Activated T-cell treated with anti-CD3 and anti-CD28 coated beads, Interleukin-2, amount 50 U/mL, for 48 hours (primary cell): ENCODE results near the gene PELI2.
"Not testable (repeated sequence)": the region's sequence is repeated elsewhere in the genome, so short reads cannot be mapped to it uniquely, and the experiment has no call there.

Source experiments
- DNase-seq, 2 experiments: peaks; one replicate each; pipeline ENCODE4 v3.0.0-alpha.2; 2020

PELI2 gene

DNA sequence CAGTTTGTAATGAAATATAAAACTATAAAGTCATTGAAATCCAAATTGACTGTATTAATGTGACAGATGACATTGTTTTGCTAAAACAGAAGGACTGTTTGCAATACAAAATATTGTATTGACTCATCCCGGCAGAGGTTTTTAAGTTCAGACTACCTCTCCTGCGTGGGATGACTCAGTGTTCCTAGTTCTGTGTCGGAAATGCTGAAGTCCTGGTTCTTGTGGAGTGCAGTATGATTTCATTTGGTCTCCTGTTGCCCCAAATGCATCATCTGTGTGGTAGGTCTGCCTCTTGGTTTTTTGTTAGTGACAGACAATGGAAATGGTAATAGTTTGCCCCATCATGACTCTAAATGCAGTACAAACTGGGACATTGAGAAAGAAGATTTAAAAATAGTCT lies 27.8 kb downstream of the PELI2 start:
- DNase-seq = no peak

GRCh38 chr14:56147449-56147848 lies 29.2 kb downstream of the PELI2 start:
- DNase-seq = no peak

DNA sequence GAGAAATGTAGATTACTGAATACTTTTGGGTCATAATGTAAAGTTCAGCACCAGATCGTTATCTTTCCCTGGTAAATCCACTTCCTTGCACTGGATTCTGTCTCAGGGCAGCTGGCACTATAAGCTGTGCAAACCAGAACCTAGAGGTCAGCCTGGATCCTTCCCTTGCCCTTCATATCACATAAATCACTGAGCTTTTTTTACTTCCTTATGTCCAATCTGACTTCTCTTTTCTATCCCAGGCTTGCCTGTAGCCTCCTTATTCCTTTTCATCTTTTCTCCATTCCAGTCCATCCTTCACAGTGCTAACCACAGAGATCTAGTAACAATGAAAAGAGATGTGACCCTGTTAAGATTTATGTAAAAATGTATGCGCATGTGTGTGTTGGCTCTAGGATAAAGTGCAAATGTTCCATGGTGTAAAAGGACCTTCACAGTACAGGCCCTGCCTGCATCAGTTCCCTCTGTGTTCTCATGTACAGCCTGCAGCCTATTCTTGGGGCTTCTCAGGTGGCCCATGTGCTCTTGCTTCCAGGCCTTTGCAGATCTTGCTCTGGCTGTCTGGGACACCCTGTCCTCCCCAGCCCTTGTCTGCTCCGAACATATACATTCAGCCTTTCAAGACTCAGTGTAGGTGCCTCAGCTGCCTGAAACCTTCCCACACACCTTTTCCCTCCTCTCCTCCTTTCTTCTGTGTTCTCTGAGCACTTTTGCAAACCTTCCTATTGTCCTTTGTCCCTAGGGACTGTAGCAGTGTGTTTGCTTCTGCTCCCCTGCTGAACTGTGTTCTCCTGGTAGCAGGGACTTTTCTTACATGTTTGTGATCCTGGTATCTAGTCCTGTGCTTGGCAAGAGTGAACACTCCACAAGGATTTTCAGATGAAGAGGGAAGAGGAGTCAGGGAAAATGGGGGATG lies 30.0 kb downstream of the PELI2 start:
- DNase-seq = no peak

DNA sequence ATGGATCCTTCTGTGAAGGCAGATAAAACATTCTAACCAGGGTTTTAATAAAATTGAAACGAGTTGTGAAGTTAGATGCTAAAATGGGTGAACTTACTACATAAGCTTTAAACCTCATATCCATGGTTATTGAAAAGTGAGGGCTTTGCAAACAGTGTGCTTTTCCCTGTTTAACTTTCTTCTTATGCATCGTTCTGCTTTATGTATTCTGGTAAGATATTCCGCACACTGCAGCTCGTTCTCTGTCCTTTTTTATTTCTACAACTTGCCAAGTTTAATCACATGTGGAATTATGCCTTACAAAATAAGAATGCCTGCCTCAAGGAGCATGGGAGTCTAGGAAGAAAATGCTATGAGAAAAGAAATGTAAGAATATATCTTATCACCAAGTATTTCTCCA lies 30.9 kb downstream of the PELI2 start:
- DNase-seq = no peak

DNA sequence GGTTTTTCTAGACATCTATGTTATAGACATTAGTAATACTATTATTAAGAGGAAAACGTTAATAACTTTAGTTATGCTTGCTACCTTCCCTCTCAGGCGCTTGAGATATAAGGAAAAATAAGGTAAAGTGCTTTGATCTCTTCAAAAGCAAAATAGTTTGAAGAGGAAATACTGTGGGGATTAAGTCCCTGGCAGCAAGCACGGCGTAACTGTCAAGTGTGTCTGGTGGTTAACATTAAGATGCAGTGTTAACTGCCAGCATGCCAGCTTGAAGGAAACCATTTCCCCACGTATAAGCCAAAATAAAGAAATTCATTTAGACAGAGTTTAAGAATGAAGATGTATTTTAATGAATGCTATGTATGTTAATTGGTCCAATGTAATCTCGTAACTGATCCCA lies 31.8 kb downstream of the PELI2 start:
- no peak for DNase-seq

DNA sequence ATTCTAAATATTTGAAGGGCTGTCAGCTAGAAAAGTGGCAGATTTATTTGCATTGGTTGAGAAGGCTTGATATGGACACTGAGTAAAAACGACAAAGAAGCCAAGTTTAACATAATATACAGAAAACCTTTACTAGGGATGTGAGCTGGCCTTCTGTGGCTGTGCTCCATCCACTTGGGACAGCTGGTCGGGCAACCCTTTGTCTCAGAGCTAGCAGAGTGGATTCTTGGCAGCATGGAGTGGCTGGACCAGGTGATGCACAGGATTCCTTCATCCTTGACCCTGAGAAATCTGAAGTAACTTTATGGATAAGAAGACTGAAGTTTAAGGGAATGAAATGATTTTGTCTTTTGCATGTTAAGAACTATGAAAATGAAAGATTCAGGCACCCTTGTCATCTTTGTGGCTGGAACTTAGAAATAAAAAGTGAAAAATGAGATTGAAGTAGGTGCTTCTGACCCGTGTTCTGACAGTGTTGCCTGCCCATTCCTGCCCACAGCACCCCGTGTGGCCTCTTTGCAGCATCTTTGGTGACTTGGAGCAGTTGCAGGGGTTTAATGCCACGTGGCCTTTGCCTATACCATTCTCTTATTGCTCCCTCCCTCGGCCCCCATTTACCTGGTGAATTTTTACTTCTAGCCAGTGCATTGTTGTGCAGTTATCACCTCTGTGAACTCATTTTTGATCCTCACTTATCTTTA lies 32.6 kb downstream of the PELI2 start:
- no peak for DNase-seq

- no peak for DNase-seq
These were observed 34.0 kb downstream of the PELI2 start for GRCh38 chr14:56152221-56152620.

GRCh38 chr14:56153267-56153666 lies 35.1 kb downstream of the PELI2 start:
- no peak for DNase-seq

- DNase-seq = no peak
These were observed 36.1 kb downstream of the PELI2 start for GRCh38 chr14:56154321-56154720.

DNA sequence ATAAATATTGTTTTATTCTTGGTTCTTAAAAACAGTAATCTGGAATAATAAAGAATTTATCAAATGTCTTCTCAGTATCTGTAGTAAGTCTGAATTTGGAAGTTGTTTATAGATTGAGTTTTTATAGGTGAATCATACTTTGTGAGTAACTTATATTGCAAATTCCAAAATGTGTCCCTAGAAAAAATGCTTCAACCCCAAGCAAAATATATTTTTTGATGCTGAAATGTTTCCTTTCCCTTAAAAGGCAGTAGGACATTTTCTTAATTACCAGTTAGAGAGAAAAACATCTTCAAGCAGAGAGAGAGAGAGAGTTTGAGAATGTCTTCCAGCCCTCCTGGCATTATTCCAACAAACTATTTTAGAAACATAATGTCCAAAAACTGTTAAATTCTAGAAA lies 37.9 kb downstream of the PELI2 start:
- DNase-seq = no peak

DNA sequence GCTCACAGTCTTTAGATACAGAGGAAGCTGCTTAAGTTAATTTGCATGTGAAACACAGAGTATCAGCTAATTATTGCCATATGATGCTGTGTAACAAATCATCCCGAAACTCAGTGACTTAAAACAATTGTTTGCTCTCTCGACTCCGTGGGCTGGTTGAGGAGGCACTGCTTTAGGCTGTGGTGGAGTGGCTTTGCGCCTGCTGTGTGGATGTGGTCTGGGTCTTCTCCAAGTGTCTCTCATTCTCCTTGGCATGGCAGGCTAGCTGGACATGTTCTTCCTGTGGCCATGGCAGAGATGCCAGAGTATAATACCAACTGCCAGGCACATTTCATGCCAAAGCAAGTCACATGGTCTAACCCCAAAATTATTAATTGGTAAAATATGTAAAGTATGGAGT lies 40.9 kb downstream of the PELI2 start:
- no peak for DNase-seq

- DNase-seq = no peak
These were observed 41.9 kb downstream of the PELI2 start for GRCh38 chr14:56160088-56160487.

DNA sequence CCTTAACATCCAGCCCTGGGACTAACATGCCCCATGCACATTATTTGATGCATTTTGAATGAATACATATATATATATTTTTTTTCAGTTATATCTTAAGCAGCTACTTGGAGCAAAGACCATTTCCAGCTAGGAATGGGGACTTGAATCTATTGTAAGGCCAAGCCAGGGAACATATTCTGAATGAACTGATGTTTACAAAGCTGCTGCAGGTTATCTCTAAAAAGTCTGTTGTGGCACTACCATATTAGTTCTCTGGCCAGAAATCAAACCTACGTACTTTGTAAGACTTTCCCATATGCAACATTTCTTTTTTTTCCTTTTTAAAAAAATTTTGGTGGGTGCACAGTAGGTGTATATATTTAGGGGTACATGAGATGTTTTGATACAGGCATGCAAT lies 43.4 kb downstream of the PELI2 start:
- DNase-seq = no peak

DNA sequence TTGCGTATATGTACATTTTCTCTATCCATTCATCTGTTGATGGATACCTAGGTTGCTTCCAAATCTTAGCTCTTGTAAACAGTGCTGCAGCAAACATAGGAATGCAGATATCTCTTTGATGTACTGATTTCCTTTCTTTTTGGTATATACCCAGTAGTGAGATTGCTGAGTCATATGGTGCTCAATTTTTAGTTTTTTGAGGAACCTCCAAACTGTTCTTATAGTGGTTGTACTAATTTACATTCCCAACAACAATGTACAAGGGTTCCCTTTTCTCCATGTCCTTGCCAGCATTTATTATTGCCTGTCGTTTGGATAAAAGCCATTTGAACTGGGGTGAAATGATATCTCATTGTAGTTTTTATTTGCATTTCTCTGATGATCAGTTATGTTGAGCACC lies 44.3 kb downstream of the PELI2 start:
- DNase-seq = no peak

DNA sequence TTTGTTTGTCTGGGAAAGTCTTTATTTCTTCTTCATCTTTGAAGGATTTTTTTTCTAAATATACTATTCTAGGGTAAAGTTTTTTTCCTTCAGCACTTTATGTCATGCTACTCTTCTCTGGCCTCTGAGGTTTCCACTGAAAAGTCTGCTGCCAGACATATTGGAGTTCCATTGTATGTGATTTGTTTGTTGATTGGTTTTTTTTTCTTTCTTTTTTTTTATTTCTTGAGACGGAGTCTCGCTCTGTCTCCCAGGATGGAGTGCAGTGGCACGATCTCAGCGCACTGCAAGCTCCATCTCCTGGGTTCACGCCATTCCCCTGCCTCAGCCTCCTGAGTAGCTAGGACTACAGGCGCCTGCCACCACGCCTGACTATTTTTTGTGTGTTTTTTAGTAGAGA lies 48.4 kb downstream of the PELI2 start:
- DNase-seq = not testable (repeated sequence)

- DNase-seq = no peak
These were observed 49.9 kb downstream of the PELI2 start for GRCh38 chr14:56168007-56168616.

GRCh38 chr14:56170028-56170427 lies 51.8 kb downstream of the PELI2 start:
- DNase-seq = no peak

DNA sequence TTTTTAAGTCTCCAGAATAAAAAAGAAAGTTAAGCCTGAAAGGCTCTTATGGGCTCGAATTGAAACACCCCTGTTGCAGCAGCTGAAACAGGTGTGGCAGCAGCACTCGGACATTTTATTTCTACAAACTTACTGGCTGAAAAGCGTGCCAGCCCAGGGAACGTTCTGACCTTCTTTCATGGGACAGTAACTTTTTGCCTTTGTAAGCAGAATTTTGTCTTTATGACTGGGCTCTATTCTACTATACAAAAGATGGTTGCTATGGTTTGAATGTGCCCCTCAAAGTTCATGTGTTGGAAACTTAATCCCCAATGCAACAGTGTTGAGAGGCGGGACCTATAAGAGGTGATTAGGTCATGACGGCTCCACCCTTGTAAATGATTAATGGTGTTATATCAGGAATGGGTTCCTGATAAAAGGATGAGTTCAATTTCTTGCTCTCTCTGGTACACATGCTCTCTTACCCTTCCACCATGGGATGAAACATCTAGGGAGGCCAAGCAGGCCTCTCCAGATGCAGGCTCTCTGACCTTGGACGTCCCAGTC lies 52.7 kb downstream of the PELI2 start:
- DNase-seq = no peak

- DNase-seq = no peak
These were observed 53.9 kb downstream of the PELI2 start for GRCh38 chr14:56172074-56172473.

GRCh38 chr14:56172571-56172971 lies 54.4 kb downstream of the PELI2 start:
- no peak for DNase-seq

DNA sequence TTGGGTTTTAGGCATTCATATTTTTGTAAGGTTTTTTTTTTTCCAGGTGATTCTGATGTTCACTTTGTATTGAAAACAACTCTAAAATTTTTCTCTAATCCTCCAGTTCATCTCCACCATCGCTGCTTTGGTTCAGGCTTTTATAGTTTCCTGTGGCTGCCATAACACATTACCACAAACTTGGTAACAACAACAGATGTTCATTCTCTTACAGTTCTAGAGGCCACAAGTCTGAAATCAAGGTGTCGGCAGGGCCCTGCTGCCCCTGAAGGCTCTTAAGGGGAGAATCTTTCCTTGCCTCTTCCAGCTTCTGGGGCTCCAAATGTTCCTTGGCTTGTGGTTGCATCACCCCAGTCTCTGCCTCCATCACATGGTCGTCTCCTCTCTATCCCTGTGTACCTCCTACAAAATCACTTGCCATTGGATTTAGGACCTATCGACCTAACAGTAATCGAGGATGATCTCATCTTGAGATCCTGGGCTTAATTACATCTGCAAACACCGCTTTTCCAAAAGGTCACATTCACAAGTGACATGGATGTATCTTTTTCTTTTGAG lies 55.2 kb downstream of the PELI2 start:
- DNase-seq = no peak

GRCh38 chr14:56175773-56176172 lies 57.6 kb downstream of the PELI2 start:
- DNase-seq = no peak

GRCh38 chr14:56176530-56176929 lies 58.3 kb downstream of the PELI2 start:
- DNase-seq = no peak
